GM20431 (cell line): Measurements from ENCODE around the gene GHR.
"Not testable (repeated sequence)": the region's sequence is repeated elsewhere in the genome, so short reads cannot be mapped to it uniquely, and the experiment has no call there.

ENCODE experiments used
- in situ Hi-C: fragments of 300-500 bp; cut with MseI, MboI; formaldehyde crosslinking; loops from one replicate; pipeline ENCODE4 v1.15.0; 2020; ENCODE audit warnings: low sequenced_read_pairs; ENCODE audit not compliant: unreplicated experiment

The GHR gene

GRCh38 chr5:42675602-42676001, 252.4 kb downstream of the GHR start:
- in situ Hi-C loops: no loop called here

GRCh38 chr5:42676362-42676761, 253.1 kb downstream of the GHR start:
- in situ Hi-C loops: no loop called here

GRCh38 chr5:42677156-42677842, 254.1 kb downstream of the GHR start:
- in situ Hi-C loops: no loop called here

GRCh38 chr5:42680046-42680445, 256.8 kb downstream of the GHR start:
- in situ Hi-C loops: no loop called here

- in situ Hi-C loops: not testable (repeated sequence)
Observed at GRCh38 chr5:42685078-42685477, 261.8 kb downstream of the GHR start.

- in situ Hi-C loops: no loop called here
Observed at GRCh38 chr5:42689391-42689790, 266.2 kb downstream of the GHR start.

- in situ Hi-C loops: no loop called here
Observed at GRCh38 chr5:42691413-42691937, 268.2 kb downstream of the GHR start.

GRCh38 chr5:42701351-42702059, 278.3 kb downstream of the GHR start:
- in situ Hi-C loops: no loop called here

- in situ Hi-C loops: no loop called here
Observed at GRCh38 chr5:42703238-42703637, 280.0 kb downstream of the GHR start.

GRCh38 chr5:42715785-42716184, 292.5 kb downstream of the GHR start:
- in situ Hi-C loops: no loop called here

- in situ Hi-C loops: no loop called here
Observed at GRCh38 chr5:42718591-42718990, 295.4 kb downstream of the GHR start.

GRCh38 chr5:42719034-42719433, 295.8 kb downstream of the GHR start:
- in situ Hi-C loops: no loop called here

- in situ Hi-C loops: no loop called here
Observed at GRCh38 chr5:42720251-42720650, 297.0 kb downstream of the GHR start.

- in situ Hi-C loops: no loop called here
Observed at GRCh38 chr5:42721484-42721883, 298.2 kb downstream of the GHR start.

GRCh38 chr5:42734531-42735058, 311.4 kb downstream of the GHR start:
- in situ Hi-C loops: not testable (repeated sequence)

- in situ Hi-C loops: no loop called here
Observed at GRCh38 chr5:42740920-42741319, 317.7 kb downstream of the GHR start.

- in situ Hi-C loops: no loop called here
Observed at GRCh38 chr5:42745426-42745825, 322.2 kb downstream of the GHR start.

- in situ Hi-C loops: no loop called here
Observed at GRCh38 chr5:42745856-42746255, 322.6 kb downstream of the GHR start.

GRCh38 chr5:42749020-42749419, 325.8 kb downstream of the GHR start:
- in situ Hi-C loops: no loop called here

GRCh38 chr5:42750507-42750906, 327.3 kb downstream of the GHR start:
- in situ Hi-C loops: no loop called here

- in situ Hi-C loops: no loop called here
Observed at GRCh38 chr5:42751044-42751443, 327.8 kb downstream of the GHR start.
